Kidney (tissue), 14 donors: ENCODE measurements around the gene YAP1. TPM values are rescaled to one million over a fixed set of nuclear protein-coding genes. Genes with fewer than 3 reads are reported as not detected.

ENCODE experiments used
- DNase-seq, 5 donors: peaks; one replicate each; pipeline ENCODE4 v3.0.0-alpha.2; 2013 to 2020
- FAIRE-seq: peaks from 2 replicates; lab custom pipeline; 2012; peaks lifted over from hg19 to GRCh38; lab: Jason Lieb, UNC
- H3K27ac ChIP-seq, 2 donors: one replicate each; pipeline ENCODE4 v1.7.0; 2013; ENCODE audit warnings: low read depth in 2 of 2, low read length in 2 of 2, inconsistent platforms in 1 of 2
- H3K27me3 ChIP-seq: one replicate; pipeline ENCODE4 v1.7.1; 2013; ENCODE audit warnings: low read length, inconsistent platforms; ENCODE audit not compliant: control insufficient read depth, insufficient read depth
- H3K36me3 ChIP-seq, 3 donors: one replicate each; pipeline versions ENCODE4 v1.7.0 to v1.7.1; 2013; ENCODE audit warnings: low read length in 3 of 3, control low read depth in 1 of 3, inconsistent platforms in 1 of 3; ENCODE audit not compliant: insufficient read depth in 3 of 3, control insufficient read depth in 2 of 3
- H3K4me1 ChIP-seq, 3 donors: one replicate each; pipeline versions ENCODE4 v1.7.0 to v1.7.1; 2013; ENCODE audit warnings: low read length in 3 of 3, inconsistent platforms in 1 of 3, low read depth in 1 of 3; ENCODE audit not compliant: control insufficient read depth in 2 of 3, insufficient read depth in 2 of 3
- H3K4me3 ChIP-seq, 3 donors: one replicate each; pipeline versions ENCODE4 v1.7.0 to v1.8.1; 2013; ENCODE audit warnings: low read length in 3 of 3, control low read depth in 1 of 3, inconsistent platforms in 1 of 3
- H3K9ac ChIP-seq, 3 donors: one replicate each; pipeline versions ENCODE4 v1.7.0 to v1.7.1; 2013; ENCODE audit warnings: low read length in 3 of 3, control low read depth in 1 of 3, inconsistent platforms in 1 of 3
- H3K9me3 ChIP-seq, 3 donors: one replicate each; pipeline versions ENCODE4 v1.7.0 to v1.7.1; 2013; ENCODE audit warnings: low read length in 3 of 3, control low read depth in 1 of 3, inconsistent platforms in 1 of 3; ENCODE audit not compliant: control insufficient read depth in 2 of 3, insufficient read depth in 1 of 3
- intact Hi-C: fragments of 100-400 bp; cut with DNase I; formaldehyde crosslinking; loops from one replicate; pipeline ENCODE4 v1.11.1; 2022
- polyA plus RNA-seq: library from polyadenylated mRNA; stranded (reverse); fragments of 350-450 nt; fragmentation: Illumina TruSeq; extraction: RNeasy Lipid Tissue Mini Kit (QIAGEN cat#74804); gene quantifications from one replicate; pipeline ENCODE4 v1.2.3, GENCODE V29; 2014; ENCODE audit warnings: low read depth, low replicate concordance; ENCODE audit not compliant: insufficient read depth
- total RNA-seq: library from RNA; stranded (reverse); fragmentation: NEBNext Ultra II Directional; extraction: Animal tissue kit (Norgen Biotek cat#: 25700); gene quantifications from one replicate; pipeline ENCODE4 v1.2.1, GENCODE V29; 2021
- TF ChIP-seq, protein P1 (sequence below): IDR thresholded peaks from 3 replicates; pipeline ENCODE4 v1.5.1; 2012; ENCODE audit warnings: mild to moderate bottlenecking, moderate library complexity, borderline replicate concordance; ENCODE audit not compliant: insufficient read depth; ENCODE audit errors: extremely low read depth
- donor health status: control.
- donor health status: control.
- donor health status: control.
- donor health status: control.
- donor health status: control.
- donor health status: DM: yes; HTN: yes; CAD: no.
- donor health status: Normal renal cell carcinoma (clear cell type).

Gene YAP1
- total and polyA plus RNA-seq, 2 donors from 2014 or later, result 21.5 to 106 TPM

DNA sequence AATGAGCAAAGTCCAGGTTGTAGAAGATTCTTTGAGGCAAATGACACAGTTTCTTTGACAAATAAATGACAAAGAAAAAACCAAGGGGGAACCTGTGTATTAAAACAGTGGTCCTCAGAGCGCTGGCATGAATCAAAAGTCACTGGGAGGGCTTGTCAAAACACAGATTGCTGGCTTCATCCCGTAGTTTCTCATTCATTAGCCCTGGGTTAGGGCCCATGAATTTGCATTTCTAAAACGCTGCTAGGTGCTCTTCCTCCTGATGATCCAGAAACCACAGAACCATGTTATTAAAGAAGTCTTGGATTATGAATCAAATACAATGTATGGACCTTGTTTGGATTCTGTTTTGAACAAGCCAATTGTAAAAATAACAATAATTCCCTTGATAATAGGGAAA lies 92.7 kb downstream of the YAP1 start:
- FAIRE-seq, result no peak
- intact Hi-C loops, result no loop called here
- peaks cover 0 to 3% (median 0%) of the 10 kb centered on the region in 3 donors for H3K36me3 ChIP-seq
- peaks cover 0 to 3% (median 0%) of the 10 kb centered on the region in 3 donors for H3K4me1 ChIP-seq
- DNase-seq, result no peak
- TF ChIP-seq, protein P1, sequence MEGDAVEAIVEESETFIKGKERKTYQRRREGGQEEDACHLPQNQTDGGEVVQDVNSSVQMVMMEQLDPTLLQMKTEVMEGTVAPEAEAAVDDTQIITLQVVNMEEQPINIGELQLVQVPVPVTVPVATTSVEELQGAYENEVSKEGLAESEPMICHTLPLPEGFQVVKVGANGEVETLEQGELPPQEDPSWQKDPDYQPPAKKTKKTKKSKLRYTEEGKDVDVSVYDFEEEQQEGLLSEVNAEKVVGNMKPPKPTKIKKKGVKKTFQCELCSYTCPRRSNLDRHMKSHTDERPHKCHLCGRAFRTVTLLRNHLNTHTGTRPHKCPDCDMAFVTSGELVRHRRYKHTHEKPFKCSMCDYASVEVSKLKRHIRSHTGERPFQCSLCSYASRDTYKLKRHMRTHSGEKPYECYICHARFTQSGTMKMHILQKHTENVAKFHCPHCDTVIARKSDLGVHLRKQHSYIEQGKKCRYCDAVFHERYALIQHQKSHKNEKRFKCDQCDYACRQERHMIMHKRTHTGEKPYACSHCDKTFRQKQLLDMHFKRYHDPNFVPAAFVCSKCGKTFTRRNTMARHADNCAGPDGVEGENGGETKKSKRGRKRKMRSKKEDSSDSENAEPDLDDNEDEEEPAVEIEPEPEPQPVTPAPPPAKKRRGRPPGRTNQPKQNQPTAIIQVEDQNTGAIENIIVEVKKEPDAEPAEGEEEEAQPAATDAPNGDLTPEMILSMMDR, result no peak
- H3K4me3 ChIP-seq, result no peak overlapping the region
- H3K27me3 ChIP-seq, result no peaks in the 10 kb centered on the region
- no peaks in the 10 kb centered on the region for H3K9me3 ChIP-seq
- H3K27ac ChIP-seq, result no peak overlapping the region
- no peak overlapping the region for H3K9ac ChIP-seq

DNA sequence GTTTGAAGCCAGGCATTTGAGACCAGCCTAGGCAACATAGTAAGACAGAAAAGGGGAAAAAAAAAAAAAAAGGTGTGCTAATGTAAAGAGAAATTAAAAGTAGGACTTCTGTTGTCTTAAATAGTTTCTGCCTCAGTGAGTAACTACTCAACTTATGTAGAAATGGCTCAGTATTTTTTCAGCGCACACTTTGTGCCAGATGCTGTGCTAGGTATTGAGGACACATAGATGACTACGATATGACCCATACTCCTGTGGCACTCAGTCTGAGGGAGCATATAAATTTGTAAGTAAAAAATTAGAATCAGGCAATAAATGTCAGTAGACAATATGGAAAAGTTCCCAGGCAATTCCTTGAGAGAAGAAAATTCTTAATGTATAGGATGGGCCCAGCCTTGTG lies 93.9 kb downstream of the YAP1 start:
- Histone ChIP-seq H3K9ac (no peak overlapping the region), H3K4me3 (no peak overlapping the region), H3K27me3 (no peaks in the 10 kb centered on the region), H3K9me3 (no peaks in the 10 kb centered on the region), H3K27ac (no peak overlapping the region), H3K4me1 (no peaks in the 10 kb centered on the region), H3K36me3 (peaks cover 0 to 3% (median 0%) of the 10 kb centered on the region in 3 donors)
- DNase-seq (no peak), FAIRE-seq (no peak)
- intact Hi-C loops, result no loop called here
- TF ChIP-seq, protein P1, result no peak

DNA sequence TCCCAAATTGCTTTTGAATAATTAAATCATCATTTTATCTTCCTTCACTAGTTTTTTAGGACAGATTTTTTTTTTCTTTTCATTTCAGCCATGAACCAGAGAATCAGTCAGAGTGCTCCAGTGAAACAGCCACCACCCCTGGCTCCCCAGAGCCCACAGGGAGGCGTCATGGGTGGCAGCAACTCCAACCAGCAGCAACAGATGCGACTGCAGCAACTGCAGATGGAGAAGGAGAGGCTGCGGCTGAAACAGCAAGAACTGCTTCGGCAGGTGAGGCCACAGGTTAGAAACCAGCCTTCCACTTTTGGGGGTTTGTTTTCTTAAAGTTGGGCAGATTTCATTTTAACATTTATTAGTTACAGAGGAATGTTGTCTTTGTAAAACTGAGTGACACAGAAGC lies 95.6 kb downstream of the YAP1 start:
- Histone ChIP-seq H3K27ac (no peak overlapping the region), H3K4me3 (no peak overlapping the region), H3K9me3 (no peaks in the 10 kb centered on the region), H3K4me1 (no peaks in the 10 kb centered on the region), H3K27me3 (no peaks in the 10 kb centered on the region), H3K36me3 (peaks cover 0 to 5% (median 5%) of the 10 kb centered on the region in 3 donors), H3K9ac (no peak overlapping the region)
- TF ChIP-seq, protein P1, result no peak
- intact Hi-C loops, result no loop called here
- no peak for FAIRE-seq
- peak in 1 of 5 donors; percentile 41 for DNase-seq

DNA sequence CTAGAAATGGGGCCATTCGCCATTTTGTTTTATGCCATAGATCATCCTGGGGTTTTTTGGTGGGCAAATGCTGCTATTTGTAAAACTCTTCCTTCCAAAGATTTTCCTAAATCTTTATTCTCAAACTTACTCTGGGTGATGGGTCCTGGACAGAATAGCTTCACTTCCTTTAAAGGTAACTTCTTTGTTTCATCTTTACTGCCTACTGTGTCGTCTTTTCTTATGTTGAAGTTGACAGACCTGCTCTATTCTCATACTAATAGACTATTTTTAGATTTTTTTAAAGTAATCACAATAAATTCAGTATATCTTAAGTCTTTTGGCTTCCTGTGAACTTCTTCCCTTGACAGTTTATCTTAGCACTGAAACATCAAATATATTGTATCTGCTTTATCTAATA lies 98.6 kb downstream of the YAP1 start:
- H3K9me3 ChIP-seq, result no peaks in the 10 kb centered on the region
- no peak overlapping the region for H3K27ac ChIP-seq
- TF ChIP-seq, protein P1, result no peak
- peaks cover 0 to 8% (median 5%) of the 10 kb centered on the region in 3 donors for H3K36me3 ChIP-seq
- H3K27me3 ChIP-seq, result no peaks in the 10 kb centered on the region
- intact Hi-C loops, result no loop called here
- no peak overlapping the region for H3K9ac ChIP-seq
- no peak overlapping the region for H3K4me3 ChIP-seq
- H3K4me1 ChIP-seq, result no peaks in the 10 kb centered on the region
- FAIRE-seq (no peak), DNase-seq (no peak)
